HG02943 (cell line): Measurements from ENCODE around the gene HILPDA.
"Not testable (repeated sequence)": the region's sequence is repeated elsewhere in the genome, so short reads cannot be mapped to it uniquely, and the experiment has no call there.

Source experiments
- ATAC-seq: cut with Tn5 transposase; IDR thresholded peaks from one replicate; pipeline ENCODE4 v1.9.1; 2021; ENCODE audit warnings: mild to moderate bottlenecking, low read depth, moderate library complexity; ENCODE audit not compliant: unreplicated experiment

The HILPDA gene

GRCh38 chr7:128431221-128431620, 24.5 kb upstream of the HILPDA start:
- ATAC-seq, result no peak

DNA sequence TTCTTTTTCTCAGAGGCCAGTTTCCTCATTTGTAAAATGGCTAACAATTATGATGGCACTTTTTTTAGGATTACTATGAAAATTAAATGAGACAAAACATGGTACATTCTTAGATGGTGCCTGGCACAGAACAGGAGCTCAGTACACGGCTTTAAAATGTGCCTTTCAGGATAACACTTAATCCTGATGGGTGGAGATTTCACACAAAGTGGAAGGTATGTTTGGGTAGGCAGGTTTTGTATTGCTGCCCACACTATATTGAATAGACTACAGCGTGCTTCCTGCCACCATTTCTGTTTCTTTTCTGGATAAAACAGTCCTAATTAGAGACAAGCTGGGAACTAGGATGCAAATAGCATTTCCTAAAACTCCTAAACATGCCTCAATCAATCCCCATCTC, 23.9 kb upstream of the HILPDA start:
- no peak for ATAC-seq

DNA sequence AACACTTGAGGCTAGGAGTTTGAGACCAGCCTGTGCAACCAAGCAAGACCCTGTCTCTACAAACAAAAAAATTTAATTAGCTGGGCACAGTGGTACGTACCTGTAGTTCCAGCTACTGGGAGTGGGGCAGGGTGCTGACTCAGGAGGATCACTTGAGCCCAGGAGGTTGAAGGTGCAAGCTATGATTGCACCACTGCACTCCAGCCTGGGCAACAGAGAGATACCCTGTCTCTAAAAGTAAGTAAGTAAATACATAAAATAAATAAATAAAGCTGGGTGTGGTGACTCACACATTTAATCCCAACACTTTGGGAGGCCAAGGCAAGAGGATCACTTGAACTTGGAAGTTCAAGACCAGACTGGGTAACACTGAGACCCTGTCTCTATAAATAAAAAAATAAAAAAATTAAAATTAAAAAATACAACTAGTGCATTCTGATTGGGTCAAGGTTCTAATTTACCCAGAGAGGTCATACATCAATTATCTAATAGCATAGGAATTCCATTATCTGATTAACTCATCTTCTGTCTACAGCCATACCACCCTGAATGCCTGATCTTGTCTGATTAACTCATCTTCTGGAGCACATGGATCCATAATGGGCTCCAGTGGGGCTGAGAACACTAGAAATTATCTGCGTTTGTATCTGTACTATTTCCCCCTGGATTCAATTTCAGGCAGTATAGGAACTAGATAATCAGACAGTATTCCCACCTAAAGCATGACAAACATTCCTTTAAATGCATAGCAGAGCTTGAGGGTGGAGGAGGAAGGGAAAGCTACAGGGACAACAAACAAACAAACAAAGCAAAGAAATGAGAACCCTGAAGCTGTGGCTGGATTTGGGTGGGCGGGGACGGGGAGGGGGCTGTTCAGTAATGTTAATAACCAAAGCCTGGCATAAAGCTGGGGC, 21.0 kb upstream of the HILPDA start:
- no peak for ATAC-seq

DNA sequence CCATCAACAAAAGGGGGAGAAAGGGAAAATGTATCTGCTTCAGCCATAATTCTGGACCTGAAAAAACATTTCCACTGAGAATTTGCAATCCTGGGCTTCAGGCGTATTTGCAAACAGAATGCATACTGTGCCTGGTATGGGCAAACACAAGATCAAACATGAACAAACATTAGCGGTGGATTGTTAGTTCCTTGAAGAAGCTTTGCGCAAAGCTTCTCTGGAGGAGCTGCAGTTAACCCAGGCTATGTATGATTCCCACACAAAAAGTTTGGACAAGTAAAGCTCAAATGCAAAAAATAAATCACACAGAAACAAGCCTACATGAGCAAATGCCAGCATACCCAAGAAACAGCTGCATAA, 20.4 kb upstream of the HILPDA start:
- no peak for ATAC-seq

DNA sequence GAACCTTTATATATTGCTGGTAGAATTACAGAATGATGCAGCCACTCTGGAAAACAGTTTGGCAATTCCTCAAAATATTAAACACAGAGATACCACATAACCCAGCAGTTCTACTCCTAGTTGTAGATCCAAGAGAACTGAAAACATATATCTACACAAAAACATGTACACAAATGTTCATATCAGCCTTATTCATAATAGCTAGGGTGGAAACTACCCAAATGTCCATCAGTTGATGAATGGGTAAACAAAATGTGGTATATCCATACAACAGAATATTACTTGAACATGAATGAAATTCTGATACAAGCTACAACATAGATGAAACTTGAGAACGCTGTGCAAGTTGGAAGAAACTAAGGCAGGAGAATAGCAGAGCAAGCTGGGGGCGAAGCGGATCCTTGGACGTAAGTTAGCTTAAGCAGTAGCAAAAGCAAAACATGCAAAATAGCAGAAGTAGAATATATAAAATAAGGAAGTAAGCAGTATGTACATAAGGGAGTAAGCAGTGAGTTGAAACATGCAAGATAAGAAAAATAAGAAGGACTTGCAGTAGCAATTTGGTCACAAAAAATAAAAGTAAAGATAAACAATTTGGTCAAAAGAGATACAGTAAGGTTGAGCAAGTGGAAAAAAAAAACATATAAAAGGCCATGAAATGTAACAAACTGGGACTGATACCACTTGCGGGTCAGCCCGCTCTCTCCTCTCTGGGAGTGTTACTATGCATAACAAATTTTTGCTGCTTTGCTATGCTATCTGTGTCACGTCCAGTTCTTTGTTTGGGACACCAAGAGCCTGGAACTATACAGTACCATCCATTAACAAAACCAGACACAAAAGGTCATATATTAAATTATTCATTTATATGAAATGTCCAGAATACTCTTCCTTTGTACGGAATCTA, 18.0 kb upstream of the HILPDA start:
- no peak for ATAC-seq

- ATAC-seq, result no peak
These were observed 13.3 kb upstream of the HILPDA start for GRCh38 chr7:128442356-128442755.

- no peak for ATAC-seq
These were observed 11.7 kb upstream of the HILPDA start for GRCh38 chr7:128443831-128444600.

DNA sequence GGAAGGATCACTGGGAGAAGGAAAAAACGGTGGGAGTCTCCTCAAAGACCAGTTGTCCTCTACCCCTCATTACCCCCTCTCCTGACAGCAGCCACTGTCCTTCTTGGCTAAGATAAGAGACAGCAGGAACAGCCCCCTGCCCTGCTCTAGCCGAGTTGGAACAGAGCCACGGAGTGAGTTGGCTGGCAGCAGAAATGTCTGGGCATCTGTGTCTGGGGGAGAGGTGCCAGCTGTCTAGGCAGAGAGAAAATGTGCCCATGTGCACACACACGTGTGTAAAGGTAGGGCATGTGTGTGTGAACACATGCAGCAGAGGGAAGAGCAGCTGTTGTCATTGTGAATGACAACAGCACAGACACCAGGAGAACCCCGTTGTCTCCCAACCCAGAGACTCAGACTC, 9.4 kb upstream of the HILPDA start:
- ATAC-seq, result no peak

- no peak for ATAC-seq
These were observed 7.6 kb upstream of the HILPDA start for GRCh38 chr7:128447941-128448564.

DNA sequence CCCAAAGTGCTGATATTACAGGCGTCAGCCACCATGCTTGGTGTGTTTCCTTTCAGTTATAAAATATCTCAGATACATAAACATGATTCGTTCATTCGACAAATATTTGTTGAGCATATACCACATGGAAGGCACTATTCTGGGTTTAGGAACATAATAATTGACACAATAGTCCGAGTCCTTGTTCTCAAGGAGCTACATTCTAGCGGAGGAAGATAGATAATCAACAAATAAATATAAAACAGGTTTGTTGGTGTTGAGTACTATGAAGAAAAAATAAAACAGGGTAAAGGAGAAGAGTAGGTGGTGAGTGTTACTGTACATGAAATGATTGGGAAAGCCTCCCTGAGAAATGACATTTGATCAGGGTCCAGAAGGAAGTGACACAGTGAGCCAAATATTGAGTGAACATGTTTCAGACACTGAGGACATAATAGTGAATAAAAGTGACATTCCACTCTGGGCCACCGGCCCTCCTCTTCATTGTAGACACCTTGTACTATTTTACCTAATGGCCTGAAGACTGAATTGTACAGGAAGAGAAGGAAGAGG, 6.9 kb upstream of the HILPDA start:
- no peak for ATAC-seq

- no peak for ATAC-seq
These were observed 5.3 kb upstream of the HILPDA start for GRCh38 chr7:128450409-128450808.

DNA sequence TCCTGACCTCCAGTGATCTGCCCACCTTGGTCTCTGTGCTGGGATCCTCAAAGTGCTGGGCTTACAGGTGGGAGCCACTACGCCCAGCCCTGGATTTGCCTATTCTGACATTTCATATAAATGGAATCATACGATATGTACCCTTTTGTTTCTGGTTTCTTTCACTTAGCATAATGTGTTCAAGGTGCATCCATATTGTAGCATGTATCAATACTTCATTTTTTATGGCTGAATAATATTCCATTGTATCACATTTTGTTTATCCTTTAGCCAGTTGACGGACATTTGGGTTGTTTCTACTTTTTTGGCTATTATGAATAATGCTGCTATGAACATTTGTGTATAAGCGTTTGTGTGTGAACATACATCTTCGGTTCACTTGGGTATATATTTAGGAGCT, 4.8 kb upstream of the HILPDA start:
- ATAC-seq, result no peak

DNA sequence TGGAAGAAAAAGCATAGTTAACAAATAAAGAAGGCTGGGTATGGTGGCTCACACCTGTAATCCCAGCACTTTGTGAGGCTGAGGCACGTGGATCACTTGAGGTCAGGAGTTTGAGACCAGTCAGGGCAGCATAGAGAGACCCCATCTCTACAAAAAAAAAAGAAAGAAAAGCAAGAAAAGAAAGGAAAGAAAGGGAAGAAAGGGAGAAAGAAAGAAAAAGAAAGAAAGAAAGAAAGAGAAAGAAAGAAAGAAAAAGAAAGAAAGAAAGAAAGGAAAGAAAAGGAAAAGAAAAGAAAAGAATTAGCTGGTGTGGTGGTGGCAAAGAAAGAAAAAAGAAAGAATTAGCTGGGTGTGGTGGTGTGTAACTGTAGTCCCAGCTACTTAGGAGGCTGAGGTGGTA, 3.1 kb upstream of the HILPDA start:
- no peak for ATAC-seq

- no peak for ATAC-seq
These were observed 1.6 kb upstream of the HILPDA start for GRCh38 chr7:128453836-128454804.

GRCh38 chr7:128454808-128455542, 703 bp upstream of the HILPDA start:
- ATAC-seq, result no peak

- no peak for ATAC-seq
These were observed 612 bp downstream of the HILPDA start for GRCh38 chr7:128456255-128456725.

DNA sequence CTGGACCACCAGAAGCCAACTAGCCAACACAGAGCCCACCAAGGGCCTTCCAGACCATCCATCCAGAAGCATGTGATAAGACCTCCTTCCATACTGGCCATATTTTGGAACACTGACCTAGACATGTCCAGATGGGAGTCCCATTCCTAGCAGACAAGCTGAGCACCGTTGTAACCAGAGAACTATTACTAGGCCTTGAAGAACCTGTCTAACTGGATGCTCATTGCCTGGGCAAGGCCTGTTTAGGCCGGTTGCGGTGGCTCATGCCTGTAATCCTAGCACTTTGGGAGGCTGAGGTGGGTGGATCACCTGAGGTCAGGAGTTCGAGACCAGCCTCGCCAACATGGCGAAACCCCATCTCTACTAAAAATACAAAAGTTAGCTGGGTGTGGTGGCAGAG, 1.7 kb downstream of the HILPDA start:
- ATAC-seq, result not testable (repeated sequence)

- peak; percentile 36 for ATAC-seq
These were observed 3.3 kb downstream of the HILPDA start for GRCh38 chr7:128458956-128459355.
